Stimulated activated CD4-positive, alpha-beta T cell treated with anti-CD3 and anti-CD28 coated beads, Interleukin-1b, Interleukin-23, amount 100 ng/mL, for 48 hours (primary cell): ENCODE measurements around the gene UBE2E1.

Experiments used
- DNase-seq: peaks from one replicate; pipeline ENCODE4 v3.0.0-alpha.2; 2020

Gene UBE2E1

DNA sequence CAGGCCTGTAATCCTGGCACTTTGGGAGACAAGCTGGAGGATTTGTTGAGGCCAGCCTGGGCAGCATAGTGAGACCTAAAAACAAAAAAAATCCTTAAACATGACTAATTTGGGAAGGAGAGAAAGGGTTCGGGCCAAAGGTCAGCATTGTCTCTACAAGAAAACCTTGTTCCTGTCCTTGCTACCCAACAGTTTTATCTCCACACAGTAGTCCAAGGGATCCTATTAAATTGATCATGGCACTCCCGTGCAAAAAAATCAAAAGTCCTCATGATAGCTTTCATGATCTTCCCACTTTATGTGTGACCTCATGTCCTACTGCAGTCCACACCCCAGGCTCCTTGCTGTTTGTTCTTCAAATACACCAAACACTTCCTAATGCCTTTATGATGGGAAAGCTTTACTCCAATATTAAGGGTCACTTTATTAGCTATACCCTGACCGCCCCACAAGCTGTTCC is 115.3 kb downstream of the UBE2E1 start:
- no peak for DNase-seq

DNA sequence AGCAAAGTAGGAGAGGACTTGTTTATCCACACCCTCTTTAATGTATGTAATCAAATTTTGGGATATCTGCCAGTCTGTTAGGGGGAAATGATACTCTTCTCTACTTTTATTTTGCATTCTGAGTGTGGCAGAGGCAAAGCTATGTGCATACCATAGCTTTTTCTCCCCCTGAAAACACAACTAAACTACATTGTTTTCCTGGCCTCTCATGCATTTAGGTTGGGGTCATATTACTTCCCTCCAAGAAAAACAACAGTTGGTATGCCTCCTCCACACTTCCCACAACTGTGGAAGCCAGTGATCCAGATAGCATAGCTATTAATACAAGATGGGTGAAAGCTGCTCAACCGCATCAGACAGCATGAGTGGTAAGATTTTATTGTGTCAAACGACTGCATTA is 118.0 kb downstream of the UBE2E1 start:
- DNase-seq: no peak

DNA sequence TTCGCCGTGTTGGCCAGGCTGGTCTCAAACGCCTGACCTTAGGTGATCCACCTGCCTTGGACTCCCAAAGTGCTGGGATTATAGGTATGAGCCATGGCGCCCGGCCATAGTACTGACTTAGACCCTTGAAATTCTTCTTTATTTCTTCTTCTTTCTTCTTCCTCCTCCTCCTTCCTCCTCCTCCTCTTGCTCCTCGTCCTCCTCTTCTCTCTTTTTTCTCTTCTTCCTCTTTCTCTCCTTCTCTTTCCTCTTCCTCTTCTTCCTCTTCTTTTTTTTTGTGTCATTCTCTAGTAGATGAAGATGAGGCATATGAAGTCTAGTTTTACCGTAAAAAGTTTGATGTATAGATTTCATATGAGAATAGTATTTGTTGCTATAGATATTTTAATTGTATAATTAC is 120.5 kb downstream of the UBE2E1 start:
- DNase-seq: no peak

DNA sequence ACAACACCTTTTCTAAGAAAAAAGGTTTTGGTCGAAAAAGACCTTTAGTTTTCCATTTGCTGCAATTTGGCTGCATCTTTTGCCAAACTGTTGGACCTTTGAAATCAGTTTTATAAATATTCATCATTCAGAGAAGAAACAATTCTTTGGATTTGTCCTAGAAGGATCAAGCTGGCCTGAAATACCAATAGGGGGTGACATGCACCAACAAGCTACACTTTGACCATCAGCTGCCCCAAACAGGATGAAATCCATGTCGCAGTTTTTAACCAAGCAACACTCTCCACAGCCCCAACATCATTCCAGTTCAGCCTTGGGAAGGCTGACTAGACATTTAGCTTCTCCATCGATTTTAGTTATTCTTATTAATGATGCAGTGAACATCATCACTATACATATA is 121.0 kb downstream of the UBE2E1 start:
- no peak for DNase-seq

DNA sequence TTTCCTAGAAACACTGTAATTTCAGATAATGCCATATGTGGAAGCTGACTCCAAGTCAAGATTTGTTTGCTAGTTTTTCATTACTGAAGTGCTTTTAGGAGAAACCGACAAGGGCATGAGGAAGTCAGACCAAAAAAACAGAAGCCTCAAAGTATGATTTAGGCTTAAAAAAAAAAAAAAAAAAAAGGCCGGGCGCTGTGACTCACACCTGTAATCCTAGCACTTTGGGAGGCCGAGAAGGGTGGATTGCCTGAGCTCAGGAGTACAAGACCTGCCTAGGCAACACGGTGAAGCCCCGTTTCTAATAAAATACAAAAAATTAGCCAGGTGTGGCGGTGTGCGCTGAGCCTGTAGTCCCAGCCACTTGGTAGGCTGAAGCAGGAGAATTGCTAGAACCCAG is 122.8 kb downstream of the UBE2E1 start:
- DNase-seq: no peak

DNA sequence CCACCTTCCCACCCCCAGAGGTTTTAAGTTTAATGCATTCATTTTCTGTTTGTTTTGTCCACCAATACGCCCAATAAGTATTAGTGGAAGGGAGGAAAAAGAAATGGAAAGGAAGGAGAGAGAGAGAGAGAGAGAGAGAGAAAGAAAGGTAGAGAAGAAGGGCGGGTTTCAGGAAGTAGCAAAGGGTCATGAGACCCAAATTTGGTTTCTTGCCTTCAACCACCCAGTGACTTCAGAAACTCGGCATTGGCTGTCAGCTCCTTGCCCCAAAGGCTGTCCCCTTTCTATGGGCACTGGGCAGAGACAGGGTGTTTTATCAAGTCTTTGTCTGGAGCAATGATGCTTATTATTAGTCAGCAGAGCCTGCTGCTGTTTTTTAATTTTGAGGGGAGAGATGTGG is 125.8 kb downstream of the UBE2E1 start:
- DNase-seq: no peak

DNA sequence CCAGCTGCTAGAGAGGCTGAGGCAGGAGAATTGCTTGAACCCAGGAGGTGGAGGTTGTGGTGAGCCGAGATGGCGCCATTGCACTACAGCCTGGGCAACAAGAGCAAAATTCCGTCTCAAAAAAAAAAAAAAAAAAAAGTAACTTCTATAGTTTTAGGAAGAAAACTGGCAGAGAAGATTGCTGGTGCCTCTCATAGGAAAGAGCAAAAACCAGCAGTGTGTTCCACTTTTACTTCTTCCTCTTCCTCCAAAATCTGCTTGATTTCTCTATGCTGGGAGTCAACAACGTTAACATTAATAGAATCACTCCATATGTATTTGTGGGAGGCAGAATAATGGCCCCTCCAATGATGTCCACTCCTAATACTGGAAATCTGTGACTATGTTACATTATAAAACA is 126.8 kb downstream of the UBE2E1 start:
- DNase-seq: no peak

DNA sequence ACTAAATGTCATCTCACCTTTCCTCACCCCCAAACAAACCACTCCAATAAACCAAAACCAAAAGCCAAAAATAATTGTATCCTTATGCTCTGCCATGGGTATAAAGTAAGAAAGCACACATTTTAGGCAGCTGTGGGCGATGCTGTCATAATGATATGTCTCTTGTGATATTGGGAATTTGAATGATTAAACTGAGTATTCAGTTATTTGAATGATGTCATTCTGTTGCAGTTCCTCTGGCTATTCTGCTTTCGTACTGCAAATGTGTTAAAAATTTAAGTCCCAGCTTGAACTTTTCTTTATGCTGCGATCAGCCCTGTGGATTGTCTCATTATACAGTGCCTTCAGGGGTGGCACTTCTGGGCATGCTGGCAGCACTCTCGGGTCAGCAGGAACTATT is 128.5 kb downstream of the UBE2E1 start:
- no peak for DNase-seq

DNA sequence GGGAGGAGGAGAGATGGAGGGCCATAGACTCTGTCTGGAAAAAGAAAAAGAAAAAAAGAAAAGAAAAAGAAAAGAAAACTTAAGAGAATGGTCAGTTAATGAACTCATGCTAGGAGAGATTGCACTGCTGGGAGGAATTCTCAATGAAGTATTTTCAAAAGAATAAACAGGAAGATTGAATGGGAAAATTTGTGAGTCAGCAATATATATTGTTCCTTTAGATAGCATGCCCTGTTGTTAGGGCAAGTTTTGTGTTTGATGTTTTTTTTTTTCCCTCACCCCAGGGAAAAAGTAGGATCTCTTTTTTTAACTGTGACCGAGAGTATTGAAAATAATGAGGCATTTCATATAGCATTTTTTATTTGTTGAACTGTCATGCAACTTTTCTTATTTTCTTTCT is 131.5 kb downstream of the UBE2E1 start:
- DNase-seq: no peak

DNA sequence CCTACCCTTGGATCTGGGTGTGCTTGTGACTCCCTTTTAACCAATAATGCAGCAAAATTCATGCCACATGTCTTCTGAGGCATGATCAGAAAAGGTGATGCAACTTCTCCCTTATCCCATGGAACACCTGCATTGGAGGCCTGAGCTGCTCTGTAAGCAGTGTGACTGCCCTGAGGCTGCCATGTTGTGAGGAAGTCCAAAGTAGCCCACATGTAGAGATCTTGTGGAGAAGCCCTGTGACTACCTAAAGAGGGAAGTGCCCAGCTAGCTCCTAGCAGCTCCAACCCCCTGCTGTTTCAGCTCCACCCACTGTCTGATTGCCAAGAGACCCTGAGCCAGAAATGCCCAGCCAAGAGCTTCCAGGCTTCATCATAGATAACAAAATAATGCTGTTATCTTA is 132.9 kb downstream of the UBE2E1 start:
- DNase-seq: no peak

DNA sequence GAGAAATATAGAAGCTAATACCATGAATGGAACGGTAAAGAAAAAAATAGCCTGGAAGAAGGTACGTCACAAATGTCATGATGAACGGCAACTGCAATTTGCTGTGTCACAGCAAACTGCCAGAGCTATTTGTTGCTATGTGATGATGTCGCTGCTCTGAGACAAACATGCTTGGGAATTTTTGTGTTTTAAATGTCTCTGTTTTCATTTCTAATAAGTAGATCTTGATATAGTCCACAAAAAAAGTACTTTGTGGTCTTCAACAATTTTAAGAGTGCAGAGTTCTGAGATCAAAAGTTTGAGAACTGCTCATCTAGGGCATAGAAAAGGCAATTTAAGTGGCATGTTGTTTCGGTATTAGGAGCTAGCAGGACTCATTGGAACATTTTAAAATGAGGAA is 135.0 kb downstream of the UBE2E1 start:
- no peak for DNase-seq
